ENCODE data around the gene EDEM1.

Gene EDEM1

DNA sequence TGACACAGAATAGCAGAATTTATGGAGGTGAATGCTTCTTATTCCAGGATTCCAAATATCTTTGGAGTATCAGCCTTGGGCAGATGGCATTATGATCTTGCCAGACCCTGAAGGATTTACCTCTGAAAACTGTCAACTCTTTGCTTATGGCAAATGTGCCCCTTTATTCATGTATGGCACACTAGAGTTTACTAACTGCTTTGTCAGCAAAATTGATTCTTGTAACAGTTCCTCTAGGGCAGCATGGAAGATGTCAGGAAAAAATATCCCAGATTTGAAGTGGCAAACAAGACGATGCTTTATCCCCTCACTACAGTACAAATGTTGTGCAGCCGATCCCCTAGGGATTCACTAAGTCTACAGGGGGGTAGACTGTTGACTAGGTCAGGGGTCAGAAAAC, 79.7 kb downstream of the EDEM1 start:
- no peak for DNase-seq (ENCODE audit: low read depth in 2 of 2, low spot score in 1 of 2)

DNA sequence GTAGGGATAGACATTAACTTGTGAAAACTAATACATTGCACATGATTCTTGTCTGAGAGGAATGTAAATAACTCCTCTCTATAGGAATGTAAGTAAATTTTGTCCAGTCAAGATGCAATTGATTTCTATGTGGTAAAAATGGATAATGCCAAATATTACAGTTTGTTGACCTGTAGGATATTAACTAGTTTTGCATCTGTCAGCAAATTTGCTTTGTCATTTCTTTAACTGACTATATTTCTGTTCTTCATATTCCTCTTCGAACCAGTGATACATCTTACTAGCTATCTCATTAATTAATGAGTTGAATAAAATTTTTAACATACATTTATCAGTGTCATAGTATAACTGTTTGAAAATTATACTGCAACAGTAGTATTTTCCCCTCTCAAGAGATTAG, 80.4 kb downstream of the EDEM1 start:
- DNase-seq (ENCODE audit: low read depth in 2 of 2, low spot score in 1 of 2), result no peak
